ENCODE data around the gene BAZ1B. TPM values are rescaled to one million over a fixed set of nuclear protein-coding genes. Genes with fewer than 3 reads are reported as not detected.
A peak's percentile ranks its signal among the peaks of the same experiment; 100 is the strongest.
"Not testable (repeated sequence)": the region's sequence is repeated elsewhere in the genome, so short reads cannot be mapped to it uniquely, and the experiment has no call there.

BAZ1B gene
- total RNA-seq, 4 donors from 2014 or later = 56.0 to 77.8 (median 69.6) TPM

GRCh38 chr7:73423519-73424488 is 98.3 kb downstream of the BAZ1B start:
- peak overlapping the region in 2 of 4 donors; percentile 45 to 60 for H3K27ac ChIP-seq
- no peaks in the 10 kb centered on the region for H3K9me3 ChIP-seq
- peak overlapping the region; percentile 10 to 45 for H3K4me3 ChIP-seq

DNA sequence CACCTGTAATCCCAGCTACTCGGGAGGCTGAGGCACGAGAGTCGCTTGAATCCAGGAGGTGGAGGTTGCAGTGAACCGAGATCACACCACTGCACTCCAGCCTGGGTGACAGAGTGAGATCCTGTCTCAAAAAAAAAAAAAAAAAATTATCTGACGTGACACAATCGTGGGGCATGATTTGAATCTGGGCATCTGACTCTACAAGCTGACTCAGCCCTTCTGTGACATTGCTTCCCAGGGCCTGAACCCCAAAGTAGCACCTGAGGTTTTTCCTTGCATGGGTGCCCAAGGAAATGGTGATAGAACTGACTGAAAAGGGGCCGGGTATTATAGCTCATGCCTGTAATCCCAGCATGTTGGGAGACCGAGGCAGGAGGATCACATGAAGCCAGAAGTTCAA is 101.5 kb downstream of the BAZ1B start:
- not testable (repeated sequence) for H3K9me3 ChIP-seq, H3K27ac ChIP-seq, H3K36me3 ChIP-seq, ATAC-seq, H3K27me3 ChIP-seq, H3K4me3 ChIP-seq
- WGBS, 2 donors (ENCODE audit: low coverage in 1 of 2) = 63% methylated on average over 6 of the region's 8 CpGs; no CpG with 5 or more reads in 1 of the 2 donors
- H3K4me1 ChIP-seq = peaks cover 0 to 17% (median 7%) of the 10 kb centered on the region in 3 donors

More at GRCh38 chr7:73423519-73424488, 98.3 kb downstream of the BAZ1B start:
- 0 to 8% methylated on average over 4 to 20 of the region's 52 CpGs for WGBS, 2 donors (ENCODE audit: low coverage in 1 of 2)
- Histone ChIP-seq H3K4me1 (peaks cover 0 to 17% (median 7%) of the 10 kb centered on the region in 3 donors), H3K27me3 (peaks cover 5% of the 10 kb centered on the region), H3K36me3 (no peaks in the 10 kb centered on the region)
- ATAC-seq = peak; percentile 48
- TF ChIP-seq, protein P1, sequence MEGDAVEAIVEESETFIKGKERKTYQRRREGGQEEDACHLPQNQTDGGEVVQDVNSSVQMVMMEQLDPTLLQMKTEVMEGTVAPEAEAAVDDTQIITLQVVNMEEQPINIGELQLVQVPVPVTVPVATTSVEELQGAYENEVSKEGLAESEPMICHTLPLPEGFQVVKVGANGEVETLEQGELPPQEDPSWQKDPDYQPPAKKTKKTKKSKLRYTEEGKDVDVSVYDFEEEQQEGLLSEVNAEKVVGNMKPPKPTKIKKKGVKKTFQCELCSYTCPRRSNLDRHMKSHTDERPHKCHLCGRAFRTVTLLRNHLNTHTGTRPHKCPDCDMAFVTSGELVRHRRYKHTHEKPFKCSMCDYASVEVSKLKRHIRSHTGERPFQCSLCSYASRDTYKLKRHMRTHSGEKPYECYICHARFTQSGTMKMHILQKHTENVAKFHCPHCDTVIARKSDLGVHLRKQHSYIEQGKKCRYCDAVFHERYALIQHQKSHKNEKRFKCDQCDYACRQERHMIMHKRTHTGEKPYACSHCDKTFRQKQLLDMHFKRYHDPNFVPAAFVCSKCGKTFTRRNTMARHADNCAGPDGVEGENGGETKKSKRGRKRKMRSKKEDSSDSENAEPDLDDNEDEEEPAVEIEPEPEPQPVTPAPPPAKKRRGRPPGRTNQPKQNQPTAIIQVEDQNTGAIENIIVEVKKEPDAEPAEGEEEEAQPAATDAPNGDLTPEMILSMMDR (IDR thresholded peaks at IDR 0.05) = no peak
- TF ChIP-seq POLR2A (IDR thresholded peaks at IDR 0.05) = no peak
- no peak for TF ChIP-seq EP300 (IDR thresholded peaks at IDR 0.05)
- TF ChIP-seq POLR2AphosphoS5 (IDR thresholded peaks at IDR 0.05) = no peak

GRCh38 chr7:73420016-73420415 is 102.1 kb downstream of the BAZ1B start:
- not testable (repeated sequence) for H3K36me3 ChIP-seq, H3K4me3 ChIP-seq, H3K27me3 ChIP-seq, H3K9me3 ChIP-seq, H3K27ac ChIP-seq
- peaks cover 0 to 15% (median 7%) of the 10 kb centered on the region in 3 donors for H3K4me1 ChIP-seq
- WGBS, 2 donors (ENCODE audit: low coverage in 1 of 2) = 25 to 40% methylated on average over 1 to 8 of the region's 8 CpGs
- ATAC-seq = peak; percentile 23

- H3K36me3 ChIP-seq = no peaks in the 10 kb centered on the region
- H3K4me1 ChIP-seq = no peaks in the 10 kb centered on the region
- 58 to 79% methylated on average over 2 to 3 of the region's 8 CpGs for WGBS, 2 donors (ENCODE audit: low coverage in 1 of 2)
- ATAC-seq = no peak
- H3K9me3 ChIP-seq = no peaks in the 10 kb centered on the region
- TF ChIP-seq POLR2A (IDR thresholded peaks at IDR 0.05) = no peak
- no peaks in the 10 kb centered on the region for H3K27me3 ChIP-seq
- H3K4me3 ChIP-seq = no peak overlapping the region
- no peak overlapping the region for H3K27ac ChIP-seq
These were observed 103.9 kb downstream of the BAZ1B start for GRCh38 chr7:73418113-73418703.

- H3K27ac ChIP-seq, H3K4me3 ChIP-seq, H3K9me3 ChIP-seq, H3K27me3 ChIP-seq, H3K36me3 ChIP-seq: not testable (repeated sequence)
- WGBS, 2 donors (ENCODE audit: low coverage in 1 of 2) = no CpG with 5 or more reads among the region's 15 CpGs
- H3K4me1 ChIP-seq = peaks cover 0 to 11% (median 0%) of the 10 kb centered on the region in 3 donors
- peak; percentile 68 for ATAC-seq
These were observed 111.5 kb downstream of the BAZ1B start for GRCh38 chr7:73410541-73411131.

DNA sequence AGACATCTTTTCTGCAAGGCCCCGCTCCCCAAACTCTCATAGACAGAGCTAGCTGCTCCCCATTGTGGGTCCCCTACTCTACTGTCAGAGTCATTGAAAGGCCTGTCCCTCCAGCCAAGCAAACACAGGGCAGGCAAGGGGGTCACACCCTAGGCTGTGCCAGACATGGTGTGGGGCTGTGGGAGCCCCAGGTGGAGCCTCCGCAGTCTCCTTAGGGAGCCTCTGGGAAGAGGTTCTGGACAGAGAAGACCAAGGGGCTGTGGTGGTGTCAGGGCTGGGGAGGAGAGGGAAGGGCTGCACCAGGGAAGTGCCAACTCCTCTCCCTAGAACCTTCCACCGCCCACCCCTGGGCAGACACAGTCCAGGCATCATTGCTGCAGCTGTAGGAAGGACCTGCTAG is 117.2 kb downstream of the BAZ1B start:
- H3K9me3 ChIP-seq, H3K27ac ChIP-seq, H3K4me3 ChIP-seq, H3K27me3 ChIP-seq, ATAC-seq, H3K4me1 ChIP-seq, H3K36me3 ChIP-seq: not testable (repeated sequence)
- WGBS, 2 donors (ENCODE audit: low coverage in 1 of 2) = no CpG with 5 or more reads among the region's 3 CpGs

DNA sequence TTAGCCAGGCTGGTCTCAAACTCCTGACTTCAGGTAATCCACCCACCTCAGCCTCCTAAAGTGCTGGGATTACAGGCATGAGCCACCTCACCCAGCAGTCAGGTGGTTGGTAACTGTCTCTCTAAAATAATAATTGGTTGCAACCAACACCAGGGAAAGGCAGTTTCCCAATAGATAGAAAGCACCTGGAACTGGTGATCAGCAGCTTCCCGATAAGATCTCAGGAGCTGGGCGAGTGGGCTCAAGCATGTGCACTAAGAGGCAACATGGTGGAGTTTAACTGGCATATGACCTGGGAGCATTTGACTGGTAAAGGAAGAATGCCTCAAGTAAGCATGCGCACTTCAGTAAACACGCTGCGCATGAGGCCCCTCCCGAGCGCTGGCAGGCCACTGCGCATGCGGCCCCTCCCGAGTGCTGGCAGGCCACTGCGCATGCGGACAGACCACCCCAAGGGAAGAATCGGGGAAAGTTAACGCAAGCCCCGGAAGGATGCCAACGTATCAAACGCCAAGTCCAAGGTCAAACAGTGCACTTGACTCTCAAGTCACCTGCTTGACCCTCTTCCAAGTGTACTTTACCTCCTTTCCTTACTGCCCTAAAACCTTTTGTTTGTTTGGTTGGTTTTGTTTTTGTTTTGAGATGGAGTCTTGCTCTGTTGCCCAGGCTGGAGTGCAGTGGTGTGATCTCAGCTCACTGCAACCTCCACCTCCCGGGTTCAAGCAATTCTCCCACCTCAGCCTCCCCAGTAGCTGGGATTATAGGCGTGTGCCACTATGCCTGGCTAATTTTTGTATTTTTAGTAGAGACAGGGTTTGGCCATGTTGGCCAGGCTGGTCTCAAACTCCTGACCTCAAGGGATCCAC is 122.7 kb downstream of the BAZ1B start:
- not testable (repeated sequence) for H3K9me3 ChIP-seq, H3K36me3 ChIP-seq, H3K27me3 ChIP-seq, H3K27ac ChIP-seq
- Histone ChIP-seq H3K4me1 (peaks cover 0 to 10% (median 0%) of the 10 kb centered on the region in 3 donors), H3K4me3 (peak overlapping the region in 1 of 2 donors; percentile 30)
- 44 to 48% methylated on average over 13 of the region's 19 CpGs for WGBS, 2 donors (ENCODE audit: low coverage in 1 of 2)
- ATAC-seq = peak; percentile 81
